CD4-positive, alpha-beta T cell treated with Interleukin-17A for 4 hours (primary cell): ENCODE results near the gene PGLYRP4.

Experiments used
- DNase-seq: peaks from one replicate; pipeline ENCODE4 v3.0.0-alpha.2; 2020; ENCODE audit warnings: mixed read lengths

The PGLYRP4 gene

GRCh38 chr1:153348511-153349362 lies at the start of gene PGLYRP4:
Gene PGLYRP4 (minus strand): TSS chr1:153348841. CDS start chr1:153347932, 909 bp downstream.
- DNase-seq, result no peak

- DNase-seq, result no peak
These were observed 49.4 kb upstream of the PGLYRP4 start for GRCh38 chr1:153397924-153398651.

GRCh38 chr1:153397051-153397923 lies 48.6 kb upstream of the PGLYRP4 start:
- no peak for DNase-seq

- DNase-seq, result no peak
These were observed 47.8 kb upstream of the PGLYRP4 start for GRCh38 chr1:153396461-153396860.

- DNase-seq, result no peak
These were observed 47.1 kb upstream of the PGLYRP4 start for GRCh38 chr1:153395776-153396175.

GRCh38 chr1:153395136-153395685 lies 46.6 kb upstream of the PGLYRP4 start:
- DNase-seq, result no peak

GRCh38 chr1:153394391-153394790 lies 45.8 kb upstream of the PGLYRP4 start:
- no peak for DNase-seq

GRCh38 chr1:153393926-153394325 lies 45.3 kb upstream of the PGLYRP4 start:
- no peak for DNase-seq

GRCh38 chr1:153392822-153393221 lies 44.2 kb upstream of the PGLYRP4 start:
- no peak for DNase-seq

- DNase-seq, result no peak
These were observed 43.6 kb upstream of the PGLYRP4 start for GRCh38 chr1:153392258-153392657.

- DNase-seq, result no peak
These were observed 42.5 kb upstream of the PGLYRP4 start, which contains the start of gene S100A8 for GRCh38 chr1:153390938-153391710. Gene S100A8 (minus strand): TSS chr1:153391073. CDS start chr1:153390535, 538 bp downstream.

- no peak for DNase-seq
These were observed 41.6 kb upstream of the PGLYRP4 start for GRCh38 chr1:153389973-153390879.

GRCh38 chr1:153389401-153389800 lies 40.8 kb upstream of the PGLYRP4 start:
- DNase-seq, result no peak

GRCh38 chr1:153387785-153388184 lies 39.1 kb upstream of the PGLYRP4 start:
- DNase-seq, result no peak

GRCh38 chr1:153387001-153387400 lies 38.4 kb upstream of the PGLYRP4 start:
- DNase-seq, result no peak

GRCh38 chr1:153386500-153386901 lies 37.9 kb upstream of the PGLYRP4 start:
- no peak for DNase-seq

GRCh38 chr1:153384958-153385580 lies 36.4 kb upstream of the PGLYRP4 start:
- DNase-seq, result no peak

GRCh38 chr1:153380711-153381110 lies 32.1 kb upstream of the PGLYRP4 start:
- DNase-seq, result no peak

GRCh38 chr1:153379591-153379990 lies 30.9 kb upstream of the PGLYRP4 start:
- no peak for DNase-seq

- no peak for DNase-seq
These were observed 26.9 kb upstream of the PGLYRP4 start, which contains the start of gene S100A12 for GRCh38 chr1:153375511-153375910. Gene S100A12 (minus strand): TSS chr1:153375621. CDS start chr1:153374592, 1,029 bp downstream.
